ENCODE data around the gene EFCC1.

The EFCC1 gene

GRCh38 chr3:129001101-129001805, at the start of gene EFCC1:
EFCC1 (plus strand) TSS chr3:129001304; CDS start chr3:129001629, 325 bp downstream.
- no peak for DNase-seq (ENCODE audit: low read depth in 2 of 2)

- no peak for DNase-seq (ENCODE audit: low read depth in 2 of 2)
Measured at GRCh38 chr3:128956440-128956839, 44.7 kb upstream of the EFCC1 start.

- DNase-seq (ENCODE audit: low read depth in 2 of 2): no peak
Measured at GRCh38 chr3:128965280-128965679, 35.8 kb upstream of the EFCC1 start.

- DNase-seq (ENCODE audit: low read depth in 2 of 2): no peak
Measured at GRCh38 chr3:128965818-128966217, 35.3 kb upstream of the EFCC1 start.

- DNase-seq (ENCODE audit: low read depth in 2 of 2): no peak
Measured at GRCh38 chr3:128967748-128968355, 33.3 kb upstream of the EFCC1 start.

- DNase-seq (ENCODE audit: low read depth in 2 of 2): peak in 1 of 2 experiments; percentile 1
Measured at GRCh38 chr3:128969993-128970739, 30.9 kb upstream of the EFCC1 start.

- DNase-seq (ENCODE audit: low read depth in 2 of 2): no peak
Measured at GRCh38 chr3:128970740-128971047, 30.4 kb upstream of the EFCC1 start.

- peak in 1 of 2 experiments; percentile 2 for DNase-seq (ENCODE audit: low read depth in 2 of 2)
Measured at GRCh38 chr3:128971421-128972100, 29.5 kb upstream of the EFCC1 start.

- no peak for DNase-seq (ENCODE audit: low read depth in 2 of 2)
Measured at GRCh38 chr3:128973988-128974564, 27.0 kb upstream of the EFCC1 start.

GRCh38 chr3:128975276-128975675, 25.8 kb upstream of the EFCC1 start:
- no peak for DNase-seq (ENCODE audit: low read depth in 2 of 2)

- DNase-seq (ENCODE audit: low read depth in 2 of 2): no peak
Measured at GRCh38 chr3:128983293-128984069, 17.6 kb upstream of the EFCC1 start.

GRCh38 chr3:128984596-128984995, 16.5 kb upstream of the EFCC1 start:
- DNase-seq (ENCODE audit: low read depth in 2 of 2): no peak

GRCh38 chr3:128987302-128988100, 13.6 kb upstream of the EFCC1 start:
- no peak for DNase-seq (ENCODE audit: low read depth in 2 of 2)

GRCh38 chr3:128988286-128988685, 12.8 kb upstream of the EFCC1 start:
- DNase-seq (ENCODE audit: low read depth in 2 of 2): no peak

GRCh38 chr3:128991355-128991895, 9.7 kb upstream of the EFCC1 start:
- DNase-seq (ENCODE audit: low read depth in 2 of 2): no peak

GRCh38 chr3:128992926-128993460, 8.1 kb upstream of the EFCC1 start:
- DNase-seq (ENCODE audit: low read depth in 2 of 2): no peak

GRCh38 chr3:128993461-128994172, 7.5 kb upstream of the EFCC1 start, which contains the start of gene CFAP92:
CFAP92 (minus strand) TSS chr3:128994076; CDS start chr3:128993304, 772 bp downstream.
- peak; percentile 5 to 12 for DNase-seq (ENCODE audit: low read depth in 2 of 2)

GRCh38 chr3:128994173-128994512, 7.0 kb upstream of the EFCC1 start:
- DNase-seq (ENCODE audit: low read depth in 2 of 2): no peak
